Activated T-helper 1 cell treated with anti-CD3 and anti-CD28 coated beads, Interleukin-12 subunit alpha, Interleukin-12 subunit beta, Interleukin-2, Interleukin-4 antibody, amounts not matched to agents 30 ng/mL and 10 ng/mL and 1 ng/mL, durations not matched to agents 14 hours and 24 hours and 36 hours (primary cell): ENCODE measurements around the gene TBC1D2B. TPM values are rescaled to one million over a fixed set of nuclear protein-coding genes. Genes with fewer than 3 reads are reported as not detected.
"Not testable (repeated sequence)": the region's sequence is repeated elsewhere in the genome, so short reads cannot be mapped to it uniquely, and the experiment has no call there.

Experiments
- DNase-seq: peaks from one replicate; pipeline ENCODE4 v3.0.0; 2021; ENCODE audit warnings: low spot score
- H3K27ac Mint-ChIP-seq: one replicate; pipeline ENCODE4 v1.8.0; 2021; ENCODE audit warnings: mild to moderate bottlenecking, mixed read lengths
- H3K27me3 Mint-ChIP-seq: one replicate; pipeline ENCODE4 v1.8.0; 2022; ENCODE audit warnings: mild to moderate bottlenecking, moderate library complexity, mixed read lengths; ENCODE audit not compliant: insufficient read depth
- H3K36me3 Mint-ChIP-seq: one replicate; pipeline ENCODE4 v1.8.0; 2021; ENCODE audit warnings: low read depth, mixed read lengths
- H3K4me1 Mint-ChIP-seq: one replicate; pipeline ENCODE4 v1.8.0; 2021; ENCODE audit warnings: low read depth, mixed read lengths
- H3K4me3 Mint-ChIP-seq: one replicate; pipeline ENCODE4 v1.8.0; 2021; ENCODE audit warnings: mild to moderate bottlenecking, moderate library complexity, mixed read lengths
- H3K9me3 Mint-ChIP-seq: one replicate; pipeline ENCODE4 v1.8.0; 2021; ENCODE audit warnings: mixed read lengths
- intact Hi-C: fragments of 100-400 bp; cut with micrococcal nuclease; formaldehyde crosslinking; loops from one replicate; pipeline ENCODE4 v1.15.1; 2024
- total RNA-seq: library from RNA; stranded (reverse); gene quantifications from 2 replicates; pipeline ENCODE4 v1.2.3, GENCODE V29; 2022

TBC1D2B gene
- total RNA-seq, 1 donor from 2014 or later, result 60.8 TPM

GRCh38 chr15:77969055-77969454 lies 108.5 kb downstream of the TBC1D2B start:
- Mint-ChIP-seq H3K27me3 (peaks cover 33% of the 10 kb centered on the region), H3K27ac (no peak overlapping the region), H3K4me3 (no peak overlapping the region), H3K9me3 (no peaks in the 10 kb centered on the region), H3K4me1 (no peaks in the 10 kb centered on the region), H3K36me3 (no peaks in the 10 kb centered on the region)
- intact Hi-C loops, result loop anchor here (5.0 kb wide), 1 partner anchor 33 kb away; no protein-coding TSS in a partner anchor
- DNase-seq, result no peak

- Mint-ChIP-seq H3K27ac (no peak overlapping the region), H3K9me3 (no peaks in the 10 kb centered on the region), H3K4me3 (no peak overlapping the region), H3K36me3 (no peaks in the 10 kb centered on the region), H3K4me1 (no peaks in the 10 kb centered on the region), H3K27me3 (peaks cover 45% of the 10 kb centered on the region)
- intact Hi-C loops, result loop anchor here (1.0 to 5.0 kb wide), 3 partner anchors 35 to 146 kb away; no protein-coding TSS in a partner anchor
- DNase-seq, result no peak
These were observed 109.7 kb downstream of the TBC1D2B start for GRCh38 chr15:77967798-77968197.

GRCh38 chr15:77967235-77967615 lies 110.3 kb downstream of the TBC1D2B start:
- H3K4me3 Mint-ChIP-seq, H3K27ac Mint-ChIP-seq, H3K9me3 Mint-ChIP-seq, H3K4me1 Mint-ChIP-seq, H3K36me3 Mint-ChIP-seq, DNase-seq: not testable (repeated sequence)
- intact Hi-C loops, result loop anchor here (1.0 to 5.0 kb wide), 3 partner anchors 35 to 146 kb away; no protein-coding TSS in a partner anchor
- H3K27me3 Mint-ChIP-seq, result peaks cover 49% of the 10 kb centered on the region

GRCh38 chr15:77966540-77967234 lies 110.8 kb downstream of the TBC1D2B start:
- no peak overlapping the region for H3K4me3 Mint-ChIP-seq
- peaks cover 51% of the 10 kb centered on the region for H3K27me3 Mint-ChIP-seq
- intact Hi-C loops, result loop anchor here (1.0 to 5.0 kb wide), 3 partner anchors 36 to 147 kb away; no protein-coding TSS in a partner anchor
- H3K9me3 Mint-ChIP-seq, result no peaks in the 10 kb centered on the region
- no peak overlapping the region for H3K27ac Mint-ChIP-seq
- peak; percentile 18 for DNase-seq
- no peaks in the 10 kb centered on the region for H3K4me1 Mint-ChIP-seq
- H3K36me3 Mint-ChIP-seq, result no peaks in the 10 kb centered on the region

GRCh38 chr15:77964193-77964592 lies 113.3 kb downstream of the TBC1D2B start:
- Mint-ChIP-seq H3K27ac (no peak overlapping the region), H3K4me3 (no peak overlapping the region), H3K9me3 (no peaks in the 10 kb centered on the region), H3K27me3 (peaks cover 46% of the 10 kb centered on the region), H3K4me1 (peaks cover 8% of the 10 kb centered on the region), H3K36me3 (no peaks in the 10 kb centered on the region)
- intact Hi-C loops, result no loop called here
- DNase-seq, result no peak

- H3K4me3 Mint-ChIP-seq, result no peak overlapping the region
These were observed 118.1 kb downstream of the TBC1D2B start for GRCh38 chr15:77959432-77959879.

GRCh38 chr15:77958716-77959431 lies 118.6 kb downstream of the TBC1D2B start:
- H3K4me3 Mint-ChIP-seq, H3K36me3 Mint-ChIP-seq, DNase-seq, H3K9me3 Mint-ChIP-seq, H3K27ac Mint-ChIP-seq: not testable (repeated sequence)
- H3K4me1 Mint-ChIP-seq, result peaks cover 20% of the 10 kb centered on the region
- intact Hi-C loops, result loop anchor here (1.0 to 5.0 kb wide), 7 partner anchors 47 to 464 kb away; no protein-coding TSS in a partner anchor
- peaks cover 31% of the 10 kb centered on the region for H3K27me3 Mint-ChIP-seq

More at GRCh38 chr15:77959432-77959879, 118.1 kb downstream of the TBC1D2B start:
- DNase-seq, result peak; percentile 67
- Mint-ChIP-seq H3K27me3 (peaks cover 35% of the 10 kb centered on the region), H3K4me1 (peaks cover 14% of the 10 kb centered on the region), H3K27ac (no peak overlapping the region), H3K36me3 (no peaks in the 10 kb centered on the region), H3K9me3 (no peaks in the 10 kb centered on the region)
- intact Hi-C loops, result loop anchor here (1.0 to 5.0 kb wide), 7 partner anchors 47 to 463 kb away; no protein-coding TSS in a partner anchor

- peaks cover 24% of the 10 kb centered on the region for H3K27me3 Mint-ChIP-seq
- H3K9me3 Mint-ChIP-seq, H3K36me3 Mint-ChIP-seq, H3K4me3 Mint-ChIP-seq, H3K27ac Mint-ChIP-seq, DNase-seq: not testable (repeated sequence)
- intact Hi-C loops, result loop anchor here (2.0 to 5.0 kb wide), 3 partner anchors 46 to 465 kb away; no protein-coding TSS in a partner anchor
- H3K4me1 Mint-ChIP-seq, result peaks cover 21% of the 10 kb centered on the region
These were observed 119.5 kb downstream of the TBC1D2B start for GRCh38 chr15:77958021-77958420.

GRCh38 chr15:77953926-77954325 lies 123.6 kb downstream of the TBC1D2B start:
- intact Hi-C loops, H3K9me3 Mint-ChIP-seq, H3K4me3 Mint-ChIP-seq, H3K36me3 Mint-ChIP-seq: not testable (repeated sequence)
- DNase-seq, result peak; percentile 19
- Mint-ChIP-seq H3K27me3 (peaks cover 11% of the 10 kb centered on the region), H3K4me1 (peaks cover 13% of the 10 kb centered on the region), H3K27ac (peak overlapping the region; percentile 35)

- H3K36me3 Mint-ChIP-seq, H3K9me3 Mint-ChIP-seq, DNase-seq, intact Hi-C loops, H3K27me3 Mint-ChIP-seq, H3K27ac Mint-ChIP-seq, H3K4me3 Mint-ChIP-seq: not testable (repeated sequence)
- peaks cover 13% of the 10 kb centered on the region for H3K4me1 Mint-ChIP-seq
These were observed 124.5 kb downstream of the TBC1D2B start for GRCh38 chr15:77952928-77953446.

GRCh38 chr15:77951105-77951786 lies 126.3 kb downstream of the TBC1D2B start:
- H3K36me3 Mint-ChIP-seq, intact Hi-C loops, H3K27me3 Mint-ChIP-seq, H3K9me3 Mint-ChIP-seq, H3K27ac Mint-ChIP-seq, DNase-seq, H3K4me3 Mint-ChIP-seq: not testable (repeated sequence)
- peaks cover 13% of the 10 kb centered on the region for H3K4me1 Mint-ChIP-seq

GRCh38 chr15:77950470-77950869 lies 127.0 kb downstream of the TBC1D2B start:
- DNase-seq, H3K4me3 Mint-ChIP-seq, H3K27me3 Mint-ChIP-seq, H3K9me3 Mint-ChIP-seq, H3K27ac Mint-ChIP-seq, intact Hi-C loops, H3K36me3 Mint-ChIP-seq: not testable (repeated sequence)
- peaks cover 13% of the 10 kb centered on the region for H3K4me1 Mint-ChIP-seq
